Measurements from ENCODE around the gene LRIG2.

DNA sequence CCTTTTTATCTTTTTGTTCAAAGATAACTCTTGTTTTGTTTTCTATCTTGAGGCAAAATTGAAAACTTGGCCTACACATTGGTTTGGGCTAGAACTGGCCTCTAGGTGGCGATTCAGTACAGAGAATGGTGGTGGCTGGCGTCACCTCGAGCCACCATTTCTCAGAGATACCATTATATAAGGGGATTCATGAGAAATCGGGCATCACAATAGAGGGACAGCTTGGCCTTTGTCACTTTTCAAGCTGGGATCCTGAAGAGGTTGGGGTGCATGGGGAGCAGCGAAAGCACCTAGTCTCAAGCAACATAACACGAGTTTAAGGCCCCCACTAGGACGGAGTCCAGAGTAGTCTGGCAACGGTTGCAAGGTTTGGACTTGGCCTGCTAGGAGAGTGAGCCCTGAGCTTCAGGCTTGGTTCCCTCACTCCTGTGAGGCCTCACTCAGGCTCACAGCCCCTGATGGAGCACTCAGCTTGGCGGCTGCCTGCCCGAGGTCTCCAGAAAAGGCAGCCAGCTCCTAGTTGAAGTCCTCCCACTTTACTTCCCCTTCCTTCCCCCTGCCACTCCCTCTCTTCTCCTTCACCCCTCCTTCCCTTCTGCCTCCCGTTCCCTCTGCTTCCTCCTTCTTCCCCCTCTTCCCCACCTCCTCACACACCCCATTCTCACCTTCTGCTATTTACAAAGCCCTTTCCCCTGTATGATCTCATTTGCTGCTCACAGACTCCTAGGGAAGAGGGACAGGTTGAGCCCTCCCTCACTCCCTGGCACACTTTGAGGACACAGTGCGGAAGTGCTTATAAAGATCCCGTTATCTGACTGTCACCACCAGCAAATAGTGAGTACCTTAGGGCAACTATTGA, 67.8 kb downstream of the LRIG2 start:
- TF ChIP-seq, protein P1, sequence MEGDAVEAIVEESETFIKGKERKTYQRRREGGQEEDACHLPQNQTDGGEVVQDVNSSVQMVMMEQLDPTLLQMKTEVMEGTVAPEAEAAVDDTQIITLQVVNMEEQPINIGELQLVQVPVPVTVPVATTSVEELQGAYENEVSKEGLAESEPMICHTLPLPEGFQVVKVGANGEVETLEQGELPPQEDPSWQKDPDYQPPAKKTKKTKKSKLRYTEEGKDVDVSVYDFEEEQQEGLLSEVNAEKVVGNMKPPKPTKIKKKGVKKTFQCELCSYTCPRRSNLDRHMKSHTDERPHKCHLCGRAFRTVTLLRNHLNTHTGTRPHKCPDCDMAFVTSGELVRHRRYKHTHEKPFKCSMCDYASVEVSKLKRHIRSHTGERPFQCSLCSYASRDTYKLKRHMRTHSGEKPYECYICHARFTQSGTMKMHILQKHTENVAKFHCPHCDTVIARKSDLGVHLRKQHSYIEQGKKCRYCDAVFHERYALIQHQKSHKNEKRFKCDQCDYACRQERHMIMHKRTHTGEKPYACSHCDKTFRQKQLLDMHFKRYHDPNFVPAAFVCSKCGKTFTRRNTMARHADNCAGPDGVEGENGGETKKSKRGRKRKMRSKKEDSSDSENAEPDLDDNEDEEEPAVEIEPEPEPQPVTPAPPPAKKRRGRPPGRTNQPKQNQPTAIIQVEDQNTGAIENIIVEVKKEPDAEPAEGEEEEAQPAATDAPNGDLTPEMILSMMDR (IDR thresholded peaks at IDR 0.05), result peak; percentile 83
- TF ChIP-seq ZFX (IDR thresholded peaks at IDR 0.05; ENCODE audit: borderline replicate concordance), result no peak
